Subcutaneous abdominal adipose tissue (tissue), 5 donors: ENCODE results near the gene TTLL11.

Experiments
- H3K27ac ChIP-seq: one replicate; pipeline ENCODE4 v1.7.0; 2013; ENCODE audit warnings: low read depth, mild to moderate bottlenecking, inconsistent platforms, low read length, moderate library complexity
- H3K27me3 ChIP-seq, 5 donors: one replicate each; pipeline ENCODE4 v1.7.0; 2013; ENCODE audit warnings: low read length in 5 of 5, inconsistent platforms in 1 of 5; ENCODE audit not compliant: control insufficient read depth in 5 of 5, insufficient read depth in 4 of 5
- H3K36me3 ChIP-seq, 5 donors: one replicate each; pipeline ENCODE4 v1.7.0; 2013; ENCODE audit warnings: low read length in 5 of 5; ENCODE audit not compliant: control insufficient read depth in 5 of 5, insufficient read depth in 5 of 5
- H3K4me1 ChIP-seq, 5 donors: one replicate each; pipeline ENCODE4 v1.7.0; 2013; ENCODE audit warnings: low read length in 5 of 5, mild to moderate bottlenecking in 3 of 5, moderate library complexity in 1 of 5; ENCODE audit not compliant: control insufficient read depth in 5 of 5, insufficient read depth in 5 of 5
- H3K4me3 ChIP-seq, 5 donors: one replicate each; pipeline ENCODE4 v1.7.0; 2013; ENCODE audit warnings: low read length in 5 of 5, low read depth in 1 of 5
- H3K9ac ChIP-seq, 5 donors: one replicate each; pipeline ENCODE4 v1.7.0; 2013; ENCODE audit warnings: low read length in 5 of 5, mild to moderate bottlenecking in 4 of 5, moderate library complexity in 3 of 5
- H3K9me3 ChIP-seq, 5 donors: one replicate each; pipeline ENCODE4 v1.7.0; 2013; ENCODE audit warnings: low read length in 5 of 5; ENCODE audit not compliant: control insufficient read depth in 5 of 5
- donor health status: healthy.
- donor health status: healthy.
- donor health status: healthy.
- donor health status: healthy.
- donor health status: healthy.

The TTLL11 gene, protein sequence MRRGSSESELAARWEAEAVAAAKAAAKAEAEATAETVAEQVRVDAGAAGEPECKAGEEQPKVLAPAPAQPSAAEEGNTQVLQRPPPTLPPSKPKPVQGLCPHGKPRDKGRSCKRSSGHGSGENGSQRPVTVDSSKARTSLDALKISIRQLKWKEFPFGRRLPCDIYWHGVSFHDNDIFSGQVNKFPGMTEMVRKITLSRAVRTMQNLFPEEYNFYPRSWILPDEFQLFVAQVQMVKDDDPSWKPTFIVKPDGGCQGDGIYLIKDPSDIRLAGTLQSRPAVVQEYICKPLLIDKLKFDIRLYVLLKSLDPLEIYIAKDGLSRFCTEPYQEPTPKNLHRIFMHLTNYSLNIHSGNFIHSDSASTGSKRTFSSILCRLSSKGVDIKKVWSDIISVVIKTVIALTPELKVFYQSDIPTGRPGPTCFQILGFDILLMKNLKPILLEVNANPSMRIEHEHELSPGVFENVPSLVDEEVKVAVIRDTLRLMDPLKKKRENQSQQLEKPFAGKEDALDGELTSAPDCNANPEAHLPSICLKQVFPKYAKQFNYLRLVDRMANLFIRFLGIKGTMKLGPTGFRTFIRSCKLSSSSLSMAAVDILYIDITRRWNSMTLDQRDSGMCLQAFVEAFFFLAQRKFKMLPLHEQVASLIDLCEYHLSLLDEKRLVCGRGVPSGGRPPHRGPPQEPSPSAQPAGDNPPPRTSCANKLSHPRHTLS

DNA sequence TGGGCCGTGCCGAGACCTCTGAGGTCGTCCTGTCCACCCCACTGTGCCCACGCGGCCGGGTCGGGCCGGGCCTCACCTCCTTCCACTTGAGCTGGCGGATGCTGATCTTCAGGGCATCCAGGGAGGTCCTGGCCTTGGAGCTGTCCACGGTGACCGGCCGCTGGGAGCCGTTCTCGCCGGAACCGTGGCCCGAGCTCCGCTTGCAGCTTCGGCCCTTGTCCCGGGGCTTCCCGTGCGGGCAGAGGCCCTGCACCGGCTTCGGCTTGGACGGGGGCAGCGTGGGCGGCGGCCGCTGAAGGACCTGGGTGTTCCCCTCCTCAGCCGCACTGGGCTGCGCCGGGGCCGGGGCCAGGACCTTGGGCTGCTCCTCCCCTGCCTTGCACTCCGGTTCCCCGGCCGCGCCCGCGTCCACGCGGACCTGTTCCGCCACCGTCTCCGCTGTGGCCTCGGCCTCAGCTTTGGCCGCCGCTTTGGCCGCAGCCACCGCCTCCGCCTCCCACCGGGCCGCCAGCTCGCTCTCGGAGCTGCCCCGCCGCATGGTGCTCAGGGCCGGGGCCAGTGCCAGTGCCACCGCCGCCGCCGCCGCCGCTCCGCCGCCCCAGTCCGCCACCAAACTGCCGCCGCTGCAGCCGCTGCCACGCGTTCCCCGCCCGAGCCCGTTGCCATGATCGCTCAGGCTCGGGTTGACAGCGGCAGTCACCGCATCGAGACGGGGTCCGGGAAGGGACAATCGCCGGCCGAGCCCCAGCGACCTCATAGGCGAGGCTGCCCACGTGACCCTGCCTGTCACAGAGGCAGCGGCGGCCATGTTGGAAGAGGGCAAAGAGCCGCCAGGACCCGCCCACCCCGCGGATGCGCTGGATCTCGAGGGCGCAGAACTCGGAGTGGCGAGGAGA is at the start of gene TTLL11:
TTLL11 (minus strand) TSS at position 698 of the 896 bp plus-strand sequence; CDS start at position 538, 160 bp downstream.
- Histone ChIP-seq H3K27ac (peak within 1 kb of the TSS; percentile 71), H3K27me3 (no peaks in the 10 kb centered on the region), H3K4me3 (peak within 1 kb of the TSS; percentile 75 to 90 (median 80)), H3K9me3 (no peaks in the 10 kb centered on the region), H3K36me3 (no peaks in the 10 kb centered on the region), H3K4me1 (peaks cover 6 to 34% (median 31%) of the 10 kb centered on the region in 5 donors), H3K9ac (peak within 1 kb of the TSS; percentile 19 to 93 (median 83))

GRCh38 chr9:122141671-122142070 is 48.6 kb upstream of the TTLL11 start:
- H3K27me3 ChIP-seq: no peaks in the 10 kb centered on the region
- H3K27ac ChIP-seq: peak overlapping the region; percentile 47
- peaks cover 0 to 52% (median 0%) of the 10 kb centered on the region in 5 donors for H3K4me1 ChIP-seq

DNA sequence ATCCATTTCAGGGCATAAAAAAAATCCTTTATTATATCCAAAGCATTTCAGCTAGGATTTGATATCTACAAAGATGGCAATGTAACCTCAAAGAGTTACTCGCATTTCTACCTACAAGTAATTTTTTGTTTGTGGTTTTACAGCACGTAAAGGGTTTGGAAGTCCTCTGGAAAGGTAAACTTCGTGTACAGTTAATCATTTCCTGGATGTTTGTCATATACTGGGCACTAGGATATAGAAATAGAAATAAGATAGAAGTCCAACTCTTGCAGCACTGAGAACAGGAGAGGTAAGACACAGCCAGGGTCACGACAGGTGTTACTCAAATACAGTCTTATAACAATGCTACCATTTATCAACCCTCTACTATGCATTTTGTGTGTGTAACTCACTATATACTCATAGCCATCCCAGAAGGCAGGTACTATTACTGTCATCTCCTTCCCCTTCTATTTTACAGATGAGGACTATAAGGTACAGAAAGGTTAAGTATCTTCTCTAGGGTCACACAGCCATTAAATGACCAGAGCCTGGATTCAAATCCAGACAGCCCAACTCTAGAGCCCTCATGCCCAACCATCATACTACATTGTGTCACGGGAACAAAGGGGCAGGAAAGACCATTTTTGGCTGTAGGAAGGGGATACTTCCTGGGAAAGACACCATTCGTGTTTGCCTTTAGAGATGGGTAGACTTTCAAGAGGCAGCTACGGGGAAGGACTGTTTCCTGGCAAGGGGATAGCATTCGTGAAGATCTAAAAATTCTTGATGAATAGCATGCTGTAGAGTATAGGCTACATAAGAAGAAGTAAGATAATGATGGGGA is 47.5 kb upstream of the TTLL11 start:
- Histone ChIP-seq H3K27ac (peak overlapping the region; percentile 47), H3K9ac (no peak overlapping the region), H3K27me3 (no peaks in the 10 kb centered on the region), H3K9me3 (no peaks in the 10 kb centered on the region), H3K4me3 (no peak overlapping the region), H3K4me1 (peaks cover 0 to 52% (median 0%) of the 10 kb centered on the region in 5 donors), H3K36me3 (peaks cover 29 to 36% (median 32%) of the 10 kb centered on the region in 5 donors)

More at GRCh38 chr9:122141671-122142070, 48.6 kb upstream of the TTLL11 start:
- H3K4me3 ChIP-seq: no peak overlapping the region
- H3K9ac ChIP-seq: no peak overlapping the region
- peaks cover 30 to 46% (median 40%) of the 10 kb centered on the region in 5 donors for H3K36me3 ChIP-seq
- H3K9me3 ChIP-seq: no peaks in the 10 kb centered on the region

GRCh38 chr9:122138560-122139268 is 45.6 kb upstream of the TTLL11 start:
- H3K27ac ChIP-seq: no peak overlapping the region
- no peak overlapping the region for H3K9ac ChIP-seq
- peaks cover 0 to 58% (median 5%) of the 10 kb centered on the region in 5 donors for H3K4me1 ChIP-seq
- no peak overlapping the region for H3K4me3 ChIP-seq
- no peaks in the 10 kb centered on the region for H3K9me3 ChIP-seq
- no peaks in the 10 kb centered on the region for H3K27me3 ChIP-seq
- H3K36me3 ChIP-seq: peaks cover 12 to 18% (median 14%) of the 10 kb centered on the region in 5 donors

DNA sequence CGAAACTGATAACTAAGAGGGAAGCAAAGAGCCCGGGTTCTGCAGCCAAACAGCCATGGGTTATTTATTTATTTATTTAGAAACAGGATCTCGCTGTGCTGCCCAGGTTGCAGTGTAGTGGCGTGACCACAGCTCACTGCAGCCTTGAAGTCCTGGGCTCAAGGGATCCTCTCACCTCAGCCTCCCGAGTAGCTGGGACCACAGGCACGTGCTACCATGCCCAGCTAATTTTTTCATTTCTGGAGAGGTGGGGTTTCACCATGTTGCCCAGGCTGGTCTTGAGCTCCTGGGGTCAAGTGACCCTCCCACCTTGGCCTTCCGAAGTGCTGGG is 42.4 kb upstream of the TTLL11 start:
- Histone ChIP-seq H3K4me3 (no peak overlapping the region), H3K27me3 (peaks cover 4 to 15% (median 7%) of the 10 kb centered on the region in 5 donors), H3K27ac (no peak overlapping the region), H3K36me3 (no peaks in the 10 kb centered on the region), H3K4me1 (peaks cover 0 to 54% (median 12%) of the 10 kb centered on the region in 5 donors), H3K9me3 (no peaks in the 10 kb centered on the region), H3K9ac (no peak overlapping the region)

GRCh38 chr9:122134822-122135528 is 41.9 kb upstream of the TTLL11 start:
- peaks cover 0 to 49% (median 12%) of the 10 kb centered on the region in 5 donors for H3K4me1 ChIP-seq
- no peaks in the 10 kb centered on the region for H3K9me3 ChIP-seq
- no peaks in the 10 kb centered on the region for H3K36me3 ChIP-seq
- H3K27me3 ChIP-seq: peaks cover 4 to 15% (median 7%) of the 10 kb centered on the region in 5 donors
- H3K27ac ChIP-seq: no peak overlapping the region
- no peak overlapping the region for H3K9ac ChIP-seq
- H3K4me3 ChIP-seq: no peak overlapping the region

DNA sequence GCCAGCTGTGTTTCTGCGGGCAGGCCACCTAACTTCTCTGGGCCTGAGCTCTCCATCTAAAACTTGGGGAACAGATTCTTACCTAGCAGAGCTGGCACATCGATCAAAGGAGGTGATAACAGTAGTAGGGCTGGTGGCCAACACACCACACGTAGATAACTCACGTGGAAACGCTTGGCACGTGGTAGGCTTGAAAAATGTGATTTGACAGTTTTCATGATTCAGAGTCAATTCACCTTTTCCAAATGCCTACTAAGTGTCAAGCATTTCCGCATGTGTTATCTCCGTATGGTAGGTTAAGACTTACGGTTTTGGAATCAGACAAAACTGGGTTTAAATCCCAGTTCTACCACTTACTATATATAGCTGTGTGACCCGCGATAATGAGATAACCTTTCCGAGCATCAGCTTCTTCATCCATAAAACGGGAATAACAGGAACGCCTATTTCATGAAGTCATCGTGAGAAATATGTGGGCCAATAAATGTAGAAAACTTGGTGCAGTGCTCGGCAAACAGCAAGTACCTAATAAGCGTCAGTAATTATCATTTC is 41.0 kb upstream of the TTLL11 start:
- Histone ChIP-seq H3K9me3 (no peaks in the 10 kb centered on the region), H3K27me3 (peaks cover 4 to 18% (median 7%) of the 10 kb centered on the region in 5 donors), H3K36me3 (no peaks in the 10 kb centered on the region), H3K4me3 (no peak overlapping the region), H3K4me1 (peaks cover 0 to 47% (median 12%) of the 10 kb centered on the region in 5 donors), H3K27ac (no peak overlapping the region), H3K9ac (no peak overlapping the region)

- Histone ChIP-seq H3K27ac (no peak overlapping the region), H3K4me1 (peaks cover 0 to 50% (median 12%) of the 10 kb centered on the region in 5 donors), H3K9ac (no peak overlapping the region), H3K4me3 (no peak overlapping the region), H3K36me3 (no peaks in the 10 kb centered on the region), H3K27me3 (peaks cover 4 to 18% (median 8%) of the 10 kb centered on the region in 5 donors), H3K9me3 (no peaks in the 10 kb centered on the region)
These were observed 40.3 kb upstream of the TTLL11 start for GRCh38 chr9:122133263-122133983.
